ENCODE data around the gene USP27X.

- TF ChIP-seq CTCF (conservative IDR thresholded peaks at IDR 0.05 in 1 of 2, IDR thresholded peaks at IDR 0.05 in 1 of 2; ENCODE audit: low read depth in 1 of 2, low read length in 2 of 2) (no peak), EZH2 (IDR thresholded peaks at IDR 0.05; ENCODE audit: low read length, missing control alignments) (no peak)
These were observed 32.8 kb upstream of the USP27X start for GRCh38 chrX:49846522-49846921.
